Stimulated activated CD8-positive, alpha-beta memory T cell treated with anti-CD3 and anti-CD28 coated beads, Interleukin-7, amount 100 ng/mL, for 24 hours (primary cell): ENCODE results near the gene MDGA2.

Source experiments
- DNase-seq: peaks from one replicate; pipeline ENCODE4 v3.0.0-alpha.2; 2020; ENCODE audit warnings: low read depth

MDGA2 gene

DNA sequence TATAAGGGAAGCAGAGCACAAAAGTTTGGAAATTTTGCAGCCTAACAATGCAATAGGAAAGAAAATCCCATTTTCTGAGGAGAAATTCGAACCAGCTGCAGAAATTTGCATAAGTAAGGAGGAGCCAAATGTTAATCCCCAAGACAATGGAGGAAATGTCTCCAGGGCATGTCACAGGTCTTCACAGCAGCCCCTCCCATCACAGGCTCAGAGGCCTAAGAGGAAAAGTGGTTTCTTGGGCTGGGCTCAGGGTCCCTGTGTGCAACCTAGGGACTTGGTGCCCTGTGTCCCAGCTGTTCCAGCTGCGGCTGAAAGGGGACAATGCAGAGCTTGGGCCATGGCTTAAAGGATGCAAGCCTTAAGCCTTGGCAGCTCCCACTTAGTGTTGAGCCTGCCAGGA is 190.0 kb downstream of the MDGA2 start:
- DNase-seq, result no peak

DNA sequence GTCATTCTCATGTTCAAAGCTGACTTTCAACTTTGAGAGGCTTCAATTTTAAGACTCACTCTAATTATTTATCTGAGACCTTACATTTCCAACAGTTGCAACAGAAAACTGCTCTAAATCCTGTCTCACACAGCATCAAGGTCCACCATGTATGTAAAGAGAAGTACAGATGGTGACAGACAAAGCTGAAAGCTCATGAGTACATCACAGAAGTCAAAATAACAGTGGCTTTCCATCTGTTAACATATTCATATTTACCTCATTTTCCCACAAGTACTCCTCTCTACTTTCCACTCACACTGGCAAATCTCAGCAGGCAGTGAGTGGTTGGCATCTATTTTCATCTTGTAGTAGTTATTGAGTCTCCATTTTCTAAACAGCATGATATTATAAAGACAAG is 192.0 kb downstream of the MDGA2 start:
- no peak for DNase-seq

DNA sequence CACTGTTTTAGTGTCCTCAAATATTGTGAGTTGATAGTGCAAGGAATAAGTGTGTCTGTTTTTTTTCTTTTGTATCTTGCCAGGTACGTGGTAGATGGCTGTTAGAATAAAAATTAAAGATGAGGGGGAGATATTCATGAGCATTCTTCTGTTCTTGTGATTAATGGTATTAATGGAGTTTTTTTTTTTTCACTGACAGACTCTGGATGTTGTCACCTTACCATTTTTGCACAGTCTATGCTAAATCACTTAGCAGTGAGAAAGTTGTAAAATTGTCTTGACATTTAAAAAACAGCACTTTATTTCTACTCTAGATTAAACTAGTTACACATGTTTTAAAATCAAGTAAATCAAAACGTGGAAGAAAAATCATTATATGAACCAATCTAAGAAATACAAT is 204.3 kb downstream of the MDGA2 start:
- DNase-seq, result no peak

DNA sequence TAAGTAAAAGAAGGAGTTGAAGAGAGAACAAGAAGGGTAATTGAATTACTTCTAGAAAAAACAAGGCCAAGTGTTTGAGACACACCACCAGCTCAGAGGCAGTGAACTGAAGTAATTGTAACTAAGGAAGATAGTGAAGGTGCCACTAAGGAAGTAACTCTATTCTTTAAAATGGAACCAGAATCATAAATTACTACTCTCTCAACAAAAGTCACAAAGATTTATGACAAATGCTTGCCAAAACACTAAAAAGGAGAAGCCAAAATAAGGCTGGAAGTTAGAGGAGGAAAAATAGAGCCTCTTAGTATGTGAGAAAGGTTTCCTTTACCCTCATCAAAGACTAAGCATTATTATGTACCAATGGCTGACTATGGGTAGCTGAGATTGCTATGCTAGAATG is 208.5 kb downstream of the MDGA2 start:
- no peak for DNase-seq

DNA sequence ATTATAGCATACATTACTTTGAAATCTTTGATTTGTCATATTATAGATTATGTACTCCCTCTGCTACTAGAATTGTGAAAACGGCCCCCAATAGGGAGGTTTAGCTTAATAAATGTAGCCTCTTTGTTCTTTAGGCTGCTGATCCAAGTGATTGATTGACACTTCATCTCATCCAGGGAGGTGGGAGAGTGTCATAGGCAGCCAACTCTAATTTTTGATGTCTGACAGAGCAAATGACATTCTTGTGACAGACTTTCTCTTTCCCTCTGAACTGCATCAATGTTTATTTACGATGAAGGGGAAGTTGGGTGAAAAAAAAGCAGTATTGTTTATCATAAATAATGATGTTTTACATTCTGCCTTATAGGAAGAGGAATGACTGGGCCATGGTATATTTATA is 221.4 kb downstream of the MDGA2 start:
- DNase-seq, result no peak

DNA sequence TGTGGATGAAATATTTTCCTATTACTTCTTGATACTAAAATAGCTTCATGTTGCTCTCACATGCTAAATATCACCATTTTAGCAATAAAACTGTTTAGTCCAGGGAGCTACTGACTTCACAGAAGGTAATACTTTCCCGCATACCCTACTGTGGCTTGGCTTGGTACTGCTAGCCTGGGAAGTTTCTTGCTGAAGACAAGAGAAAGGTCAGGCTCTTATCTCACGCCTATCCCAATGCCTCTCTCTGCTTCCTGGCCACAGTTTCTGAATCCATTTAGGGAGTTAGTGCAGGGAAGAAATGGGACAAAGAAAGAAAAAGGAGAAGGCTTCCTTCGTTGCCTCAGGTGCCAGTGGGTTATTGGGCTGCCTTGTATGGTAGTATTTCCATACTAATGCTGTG is 228.3 kb downstream of the MDGA2 start:
- DNase-seq, result no peak

DNA sequence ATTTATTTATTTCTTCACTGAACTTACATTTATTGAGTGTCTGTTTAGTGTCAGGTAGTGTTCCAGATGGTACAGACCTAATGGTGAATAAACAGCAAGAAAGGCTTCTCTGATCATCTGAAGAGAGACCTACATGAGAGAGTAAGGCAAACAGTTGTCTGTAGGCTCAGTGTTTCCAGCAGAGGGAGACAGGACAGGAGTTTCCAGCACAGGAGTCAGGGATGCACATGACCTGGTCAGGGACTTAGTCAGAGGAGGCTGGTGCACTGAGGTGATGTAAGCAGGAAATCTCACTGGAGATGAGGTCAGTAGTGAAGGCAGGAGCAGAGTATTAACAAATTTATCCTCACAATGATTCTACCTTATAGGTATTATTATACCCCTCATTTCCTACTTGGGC is 233.2 kb downstream of the MDGA2 start:
- DNase-seq, result no peak

DNA sequence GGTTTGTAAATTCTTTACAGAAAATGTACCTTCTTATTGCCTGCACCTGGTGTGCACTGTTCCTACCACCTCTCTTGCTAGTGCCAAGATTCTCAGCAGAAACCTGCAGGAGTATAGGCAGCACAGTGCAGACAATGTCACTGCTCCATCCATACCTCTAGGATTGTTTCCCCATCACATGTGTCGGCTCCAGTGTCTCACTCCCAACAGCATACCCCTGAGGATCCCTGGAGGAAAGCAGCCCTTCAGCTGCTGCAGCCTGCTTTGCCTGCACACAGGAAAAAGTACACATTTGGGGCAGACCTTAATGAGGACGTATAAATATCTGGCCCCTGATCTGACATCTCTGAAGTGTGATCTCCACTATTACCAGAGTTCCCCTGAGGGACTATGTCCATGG is 235.5 kb downstream of the MDGA2 start:
- no peak for DNase-seq

DNA sequence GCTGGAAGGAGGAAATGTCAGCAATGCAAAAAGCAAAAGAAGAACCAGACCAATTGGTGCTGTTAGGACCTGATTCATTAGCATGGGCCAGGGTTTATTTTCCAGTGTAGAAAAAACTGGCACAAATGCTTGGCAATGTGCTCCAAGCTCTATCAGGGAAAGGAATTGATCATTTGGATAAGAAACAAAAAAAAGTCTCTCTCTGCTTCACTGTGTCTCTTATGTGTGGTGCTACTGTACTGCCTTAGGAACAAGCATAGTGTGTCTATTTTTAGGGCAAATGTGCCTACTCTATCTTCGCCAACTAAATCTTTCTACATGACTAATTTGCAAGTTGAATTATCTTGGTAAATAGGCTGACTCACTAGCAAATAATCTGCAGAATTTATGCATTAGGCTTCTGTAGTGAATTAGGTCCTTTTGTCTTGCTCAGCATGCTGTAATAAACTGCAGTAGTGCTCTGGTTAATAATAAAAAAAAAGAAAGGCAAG is 236.7 kb downstream of the MDGA2 start:
- DNase-seq, result no peak

DNA sequence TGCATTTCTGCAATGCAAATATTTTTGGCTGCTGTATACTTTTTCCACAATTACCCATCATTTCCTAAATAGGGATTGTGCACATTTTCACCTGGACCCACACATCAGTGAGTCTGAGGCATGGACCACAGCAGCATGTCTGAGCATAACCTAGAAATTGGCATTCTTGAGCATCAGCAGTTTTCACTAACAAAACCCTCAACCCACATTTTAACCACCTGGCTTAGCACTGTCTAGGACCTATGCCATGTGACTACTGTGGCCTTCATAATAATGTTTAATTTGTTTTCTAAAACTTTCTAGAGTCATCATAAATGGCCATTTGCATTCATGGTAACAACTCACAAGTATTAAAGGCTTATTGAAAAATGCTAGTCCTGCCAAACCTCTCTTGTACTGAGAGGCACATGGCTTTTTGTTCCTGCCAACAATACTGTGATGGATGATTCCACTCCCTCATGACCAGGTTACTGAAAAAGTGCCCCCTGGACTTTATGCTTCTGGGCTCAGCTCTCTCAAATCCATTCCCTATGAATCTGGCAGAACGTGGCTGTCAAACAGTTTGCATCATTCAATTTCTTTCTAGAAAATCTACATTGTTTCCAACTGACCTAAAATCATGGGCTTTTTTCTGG is 240.0 kb downstream of the MDGA2 start:
- DNase-seq, result no peak

DNA sequence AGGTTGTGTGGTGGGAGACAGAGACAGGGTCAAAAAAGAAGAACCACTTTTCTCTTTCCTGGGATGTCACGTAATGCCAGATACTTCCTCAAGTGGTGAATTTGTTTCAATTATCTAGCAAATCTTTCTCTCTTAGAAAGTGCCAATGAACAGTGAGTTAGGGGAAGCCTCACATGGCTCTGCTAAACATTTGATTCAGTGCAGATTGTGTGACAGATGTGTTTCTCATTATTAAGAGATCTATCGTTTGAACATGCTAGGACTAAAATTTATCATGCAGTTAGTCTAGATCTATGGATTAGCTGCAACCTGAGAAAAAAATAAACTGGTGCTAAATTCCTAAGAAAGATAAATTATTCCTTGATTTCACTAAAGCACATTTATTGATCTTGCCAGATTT is 247.8 kb downstream of the MDGA2 start:
- DNase-seq, result no peak

DNA sequence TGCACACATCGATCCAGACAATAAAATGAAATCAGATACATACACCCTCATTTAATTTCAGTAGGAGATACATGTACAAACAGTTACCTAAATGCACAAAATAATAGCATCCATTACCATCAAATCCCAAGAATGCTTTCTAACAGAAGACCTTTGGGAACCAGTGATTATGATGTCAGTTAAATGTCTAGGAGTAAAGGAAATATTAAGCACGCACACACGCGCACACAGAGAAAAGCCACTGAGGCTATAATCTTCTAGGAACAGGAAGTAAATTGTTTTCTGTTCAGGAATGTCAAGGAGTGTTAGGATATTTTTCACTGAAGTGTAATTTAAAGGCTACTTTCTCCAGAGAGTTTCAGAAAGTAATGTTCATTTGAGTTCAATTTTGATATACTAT is 250.1 kb downstream of the MDGA2 start:
- no peak for DNase-seq

DNA sequence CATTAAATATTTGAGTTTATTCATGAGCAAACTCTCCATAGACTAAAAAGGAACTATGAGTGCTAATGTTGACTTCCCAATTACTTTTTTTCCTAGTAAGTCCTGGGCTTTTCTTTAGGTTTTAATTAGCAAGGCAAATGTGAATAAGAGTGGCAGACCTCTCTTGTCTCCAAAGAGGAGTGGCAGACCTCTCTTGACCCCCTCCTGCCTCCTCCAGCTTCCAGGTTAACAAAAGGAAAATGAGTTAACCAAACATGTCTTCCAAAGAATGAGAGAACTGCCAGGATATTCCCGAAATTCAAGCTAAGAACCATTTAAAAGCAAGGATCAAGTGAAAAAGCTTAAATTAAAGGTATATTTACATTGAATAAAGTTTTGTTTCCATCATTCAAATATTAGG is 253.2 kb downstream of the MDGA2 start:
- no peak for DNase-seq

DNA sequence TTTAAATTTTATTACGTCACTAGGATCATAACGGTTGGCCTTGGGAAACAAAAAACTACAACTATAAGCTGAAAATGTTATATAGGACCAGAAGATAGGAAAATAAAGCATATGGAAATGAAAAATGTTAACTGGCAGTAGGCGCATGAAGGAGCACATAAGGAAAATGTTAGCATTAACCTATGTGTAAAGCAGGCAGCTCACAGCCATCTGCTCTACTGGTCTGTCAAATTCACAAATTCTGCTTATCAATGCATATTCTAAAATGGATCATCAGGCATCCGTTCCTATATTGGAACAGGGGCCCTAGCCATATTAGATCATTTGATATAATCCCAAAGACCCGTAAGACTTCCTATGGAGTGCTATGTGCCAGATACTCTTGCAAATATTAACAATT is 263.9 kb downstream of the MDGA2 start:
- no peak for DNase-seq

DNA sequence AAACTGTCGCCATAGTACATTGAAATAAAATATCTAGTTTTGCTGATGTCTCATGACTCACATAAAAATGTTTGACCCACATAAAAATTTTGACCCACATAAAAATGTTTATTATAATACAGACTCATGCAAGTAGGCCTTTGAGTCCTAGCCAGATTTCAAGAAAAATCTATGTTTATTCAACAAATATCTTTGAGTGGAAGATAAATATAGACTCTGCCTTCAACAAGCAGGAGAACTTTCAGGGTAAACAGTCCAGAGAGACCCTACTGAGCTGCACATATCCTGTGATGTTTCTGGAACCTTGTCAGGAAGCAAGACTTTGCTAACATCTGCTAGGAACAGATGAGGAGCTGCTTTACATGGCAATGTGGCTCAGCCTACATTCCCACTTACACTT is 283.1 kb downstream of the MDGA2 start:
- DNase-seq, result no peak

DNA sequence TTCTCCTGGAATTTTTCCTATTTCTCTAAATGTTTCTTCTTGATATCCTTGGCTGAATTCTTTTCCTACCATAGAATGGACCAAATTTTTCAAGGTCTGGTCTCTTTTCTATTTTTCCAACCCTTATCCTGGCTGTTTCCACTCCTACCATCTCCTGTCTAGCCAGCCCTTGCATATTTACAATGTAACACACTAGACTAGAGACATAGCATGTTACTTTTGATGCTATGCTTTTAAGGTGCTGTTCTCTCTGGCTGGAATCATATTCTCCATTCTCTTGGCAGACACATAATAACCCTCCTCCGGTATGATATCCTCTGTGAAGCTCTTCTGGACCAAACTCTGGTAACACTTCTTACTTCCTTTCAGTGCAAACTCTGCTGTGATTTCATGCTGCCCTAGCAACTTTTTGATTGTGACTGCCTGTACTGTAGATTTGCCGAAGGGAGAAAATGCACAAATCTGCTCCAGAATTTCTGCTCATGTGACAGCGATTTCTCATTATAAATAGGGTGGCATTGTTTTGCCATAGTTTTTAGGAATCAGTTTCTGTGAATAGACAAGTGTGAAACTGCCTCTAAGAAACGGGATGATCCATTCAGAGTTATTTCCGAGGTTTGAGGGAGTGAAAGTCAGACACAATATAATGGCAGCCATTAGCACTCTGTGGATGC is 284.4 kb downstream of the MDGA2 start:
- DNase-seq, result no peak

DNA sequence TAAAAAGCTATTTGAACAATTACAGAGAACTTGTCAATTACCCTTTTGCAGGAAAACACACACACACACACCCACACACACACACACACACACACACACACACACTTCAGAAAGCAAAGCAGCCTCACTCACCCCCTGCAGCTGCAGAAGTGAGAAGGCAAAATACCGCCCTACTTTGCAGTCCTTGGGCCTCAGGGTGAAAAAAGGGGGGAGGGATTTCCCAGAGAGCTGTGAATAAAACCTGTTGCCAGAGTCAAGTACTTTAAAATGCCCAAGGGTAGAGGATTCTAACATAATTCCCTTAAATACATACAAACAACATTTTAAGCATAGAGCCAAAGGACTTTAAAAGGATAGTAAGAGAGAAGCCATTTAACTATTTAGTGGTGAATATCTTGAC is 285.9 kb downstream of the MDGA2 start:
- no peak for DNase-seq

DNA sequence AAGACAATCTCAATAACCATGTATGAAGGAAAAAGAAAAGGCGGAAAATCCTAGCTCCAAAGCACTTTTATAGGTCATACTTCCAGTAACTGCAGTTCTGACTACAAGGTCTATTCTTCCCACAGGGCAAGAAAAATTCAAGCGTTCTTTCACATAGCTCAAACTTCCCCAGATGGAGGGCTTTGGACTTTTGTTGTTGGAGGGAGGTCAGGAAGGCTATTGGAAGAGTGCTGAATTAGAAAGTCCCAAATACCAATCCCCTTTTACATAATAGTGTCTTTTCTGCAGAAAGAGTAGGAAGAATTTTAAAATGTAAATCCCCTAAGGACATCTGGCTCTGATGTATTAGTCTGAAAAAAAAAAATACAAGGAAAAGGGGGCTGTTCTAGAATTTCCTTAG is 309.4 kb downstream of the MDGA2 start:
- no peak for DNase-seq

DNA sequence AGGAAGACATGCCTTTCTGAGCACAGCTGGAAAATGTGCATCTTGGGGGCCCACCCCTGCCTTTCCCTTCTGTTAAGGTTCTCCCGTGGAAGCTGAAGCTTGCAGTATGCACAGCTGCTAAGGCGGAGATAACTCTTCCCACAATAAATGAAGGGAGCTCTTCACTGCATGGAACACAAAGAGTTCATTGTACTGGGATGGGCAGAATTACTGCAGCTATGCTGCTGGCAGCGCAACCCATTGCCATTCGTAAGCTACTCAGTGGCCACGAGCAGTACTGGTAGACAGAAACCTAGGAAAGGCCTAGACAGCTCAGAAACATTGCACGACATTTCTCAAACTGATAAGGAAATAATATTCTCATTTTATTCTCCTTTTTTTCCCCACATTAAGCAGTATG is 310.2 kb downstream of the MDGA2 start:
- DNase-seq, result no peak

DNA sequence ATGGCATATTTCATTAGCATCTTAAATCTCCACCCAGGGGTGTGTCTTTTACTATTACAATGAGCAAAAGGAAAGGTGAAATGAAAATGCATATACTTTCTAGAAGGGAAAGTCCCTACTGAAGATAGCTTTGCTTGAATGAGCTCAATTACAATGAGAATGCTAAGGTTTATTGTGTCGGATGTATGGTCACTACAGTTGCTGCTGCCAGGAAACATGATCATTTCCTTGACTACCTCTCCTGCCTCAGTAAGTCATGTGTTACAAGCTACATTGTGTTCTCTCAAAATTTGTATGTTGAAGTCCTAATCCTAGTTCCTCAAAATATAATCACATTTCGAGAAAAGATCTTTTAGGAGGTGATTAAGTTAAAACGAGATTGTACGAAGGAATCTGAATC is 322.2 kb downstream of the MDGA2 start:
- DNase-seq, result no peak

DNA sequence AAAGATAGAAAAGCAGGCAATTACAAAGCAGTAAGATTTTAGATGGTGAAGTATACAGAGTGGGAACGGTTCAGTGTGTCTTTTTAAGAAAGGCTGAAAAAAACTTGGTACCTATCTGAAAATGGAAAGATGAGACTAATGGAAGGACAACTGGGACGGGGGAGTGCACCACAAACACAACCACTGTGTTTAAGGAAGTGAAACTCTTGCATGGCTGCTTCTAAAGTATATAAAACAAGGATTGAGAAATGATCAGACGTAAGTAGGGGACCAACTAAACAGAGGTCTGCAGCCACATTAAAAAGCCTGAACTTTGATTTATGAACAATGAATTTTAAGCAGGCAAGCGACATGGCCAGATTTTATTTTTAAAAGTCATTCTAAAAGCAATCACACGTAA is 328.6 kb downstream of the MDGA2 start:
- no peak for DNase-seq

DNA sequence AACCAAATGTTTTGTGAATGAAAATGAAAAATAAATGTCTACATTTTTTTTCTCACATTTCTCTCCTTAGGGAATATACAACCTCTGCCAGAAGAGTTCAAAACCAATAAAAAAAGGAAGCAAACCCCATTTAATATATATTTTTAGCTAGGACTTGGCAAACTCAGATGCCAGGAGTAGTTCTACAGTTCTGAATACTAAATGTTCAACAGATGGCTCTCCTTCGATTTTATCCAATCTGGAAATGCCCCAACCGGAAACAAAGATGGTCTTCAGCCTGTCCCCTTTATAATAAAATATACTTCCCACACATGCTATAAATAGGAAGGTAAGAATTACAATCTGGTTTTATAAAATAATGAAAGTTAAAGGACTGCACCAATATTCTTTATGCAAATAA is 330.4 kb downstream of the MDGA2 start:
- DNase-seq, result no peak

DNA sequence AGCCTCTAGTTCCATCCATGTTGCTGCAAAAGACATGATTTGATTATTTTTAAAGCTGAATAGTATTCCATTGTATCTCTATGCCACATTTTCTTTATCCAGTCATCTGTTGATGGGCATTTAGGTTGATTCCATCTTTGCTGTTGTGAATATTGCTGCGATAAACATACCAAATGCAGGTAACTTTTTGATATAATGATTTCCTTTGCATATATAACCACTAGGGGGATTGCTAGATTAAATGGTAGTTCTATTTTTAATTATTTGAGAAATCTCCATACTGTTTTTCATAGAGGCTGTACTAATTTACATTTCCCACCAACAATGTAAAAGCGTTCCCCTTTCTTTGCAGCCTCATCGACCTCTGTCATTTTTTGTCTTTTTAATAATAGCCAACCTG is 342.5 kb downstream of the MDGA2 start:
- no peak for DNase-seq

DNA sequence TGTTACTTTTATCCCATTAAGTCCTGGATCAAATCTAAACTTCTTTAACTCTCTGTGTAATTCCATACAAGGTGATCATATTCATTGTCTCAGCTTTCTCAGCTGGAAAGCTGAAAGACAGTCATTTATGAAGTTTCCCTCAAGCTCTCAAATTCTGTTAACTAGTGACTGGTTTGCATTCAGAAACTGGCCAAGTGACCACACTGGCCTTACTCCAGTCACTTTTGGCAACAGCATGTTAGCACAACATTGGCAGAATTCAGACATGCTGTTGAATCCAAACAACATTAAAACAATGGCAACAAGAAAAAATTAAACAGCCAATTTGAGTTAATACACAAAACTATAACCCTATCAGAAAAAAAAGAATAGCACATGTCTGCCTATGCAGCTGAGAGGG is 343.3 kb downstream of the MDGA2 start:
- no peak for DNase-seq
